WI38 (cell line): Measurements from ENCODE around the gene LRRC71.

ENCODE experiments used
- H3K4me3 ChIP-seq: 2 replicates; pipeline ENCODE4 v1.5.1; 2011; ENCODE audit warnings: low read depth, mild to moderate bottlenecking, control low read depth, low read length
- CTCF ChIP-seq: IDR thresholded peaks from 2 replicates; pipeline ENCODE4 v1.5.1; 2012; ENCODE audit warnings: low read depth, mild to moderate bottlenecking, control low read depth, low read length

LRRC71 gene

GRCh38 chr1:156920233-156921052 is at the start of gene LRRC71:
LRRC71 (plus strand) TSS chr1:156920632; CDS start chr1:156920804, 172 bp downstream.
- no peak within 1 kb of the TSS for H3K4me3 ChIP-seq
- peak; percentile 92 for TF ChIP-seq CTCF

- no peak overlapping the region for H3K4me3 ChIP-seq
- no peak for TF ChIP-seq CTCF
Measured at GRCh38 chr1:156873659-156874058, 46.8 kb upstream of the LRRC71 start.

GRCh38 chr1:156874142-156874541 is 46.3 kb upstream of the LRRC71 start:
- no peak for TF ChIP-seq CTCF
- H3K4me3 ChIP-seq: no peak overlapping the region

- TF ChIP-seq CTCF: no peak
- H3K4me3 ChIP-seq: no peak overlapping the region
Measured at GRCh38 chr1:156874572-156875340, 45.7 kb upstream of the LRRC71 start.

- TF ChIP-seq CTCF: no peak
- no peak overlapping the region for H3K4me3 ChIP-seq
Measured at GRCh38 chr1:156875341-156875615, 45.2 kb upstream of the LRRC71 start.

- no peak overlapping the region for H3K4me3 ChIP-seq
- TF ChIP-seq CTCF: peak; percentile 5; the same call in 1 of the 2 replicates
Measured at GRCh38 chr1:156876281-156876680, 44.2 kb upstream of the LRRC71 start.

- no peak for TF ChIP-seq CTCF
- H3K4me3 ChIP-seq: no peak overlapping the region
Measured at GRCh38 chr1:156877433-156878170, 42.8 kb upstream of the LRRC71 start.
